HuH-7 (cell line): ENCODE data around the gene PFDN6.
"Not testable (repeated sequence)": the region's sequence is repeated elsewhere in the genome, so short reads cannot be mapped to it uniquely, and the experiment has no call there.

Source experiments
- DNase-seq: peaks from one replicate; pipeline ENCODE4 v3.0.0; 2011; ENCODE audit warnings: low spot score

The PFDN6 gene

DNA sequence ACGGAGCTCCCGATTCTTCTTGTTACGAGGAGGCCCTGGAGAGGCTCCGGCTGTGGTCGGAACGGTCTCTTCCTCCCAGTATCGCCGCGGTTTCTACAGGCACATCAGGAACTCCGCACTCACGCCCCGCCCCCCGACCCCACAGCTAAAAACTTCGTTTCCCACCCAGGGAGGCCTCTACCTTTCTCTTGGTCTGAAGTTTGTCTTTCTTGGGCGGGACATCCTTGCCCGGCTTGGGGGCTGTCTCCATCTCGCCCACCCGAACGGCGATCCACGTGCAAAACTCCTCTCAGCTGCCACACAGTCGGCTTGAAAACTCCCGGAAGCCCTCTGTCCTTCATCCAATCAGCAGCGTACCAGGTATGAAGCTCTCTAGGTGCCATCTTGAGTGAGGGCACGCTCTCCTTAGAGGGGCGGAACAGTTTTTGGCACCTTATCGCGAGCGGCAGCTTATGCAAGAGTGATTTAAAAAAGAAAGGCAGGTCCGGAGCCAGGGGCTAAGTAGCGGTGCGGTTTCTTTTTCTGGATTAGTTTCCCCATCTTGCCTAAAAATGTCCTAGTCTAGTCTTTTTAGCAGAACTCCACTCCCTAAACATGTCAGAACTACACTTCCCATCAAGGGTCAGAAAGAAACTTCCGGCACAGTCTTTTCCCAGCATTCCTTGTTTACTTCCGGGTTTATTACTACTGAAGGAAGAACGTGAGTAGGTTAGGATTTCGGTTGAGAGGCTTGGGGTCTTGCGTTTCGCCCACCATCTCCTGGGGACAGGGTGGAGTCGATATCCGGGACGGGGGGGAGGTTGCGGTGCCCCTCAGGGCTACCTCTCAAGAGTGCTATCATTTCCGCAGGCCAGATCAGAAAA is at the start of gene PFDN6, which contains the start of gene WDR46:
PFDN6 (plus strand) TSS at position 681 of the 863 bp plus-strand sequence. CDS start 256 bp downstream, outside the sequence.
WDR46 (minus strand) TSS at position 319 of the 863 bp plus-strand sequence; CDS start at position 250, 69 bp downstream.
- DNase-seq, result peak; percentile 89

DNA sequence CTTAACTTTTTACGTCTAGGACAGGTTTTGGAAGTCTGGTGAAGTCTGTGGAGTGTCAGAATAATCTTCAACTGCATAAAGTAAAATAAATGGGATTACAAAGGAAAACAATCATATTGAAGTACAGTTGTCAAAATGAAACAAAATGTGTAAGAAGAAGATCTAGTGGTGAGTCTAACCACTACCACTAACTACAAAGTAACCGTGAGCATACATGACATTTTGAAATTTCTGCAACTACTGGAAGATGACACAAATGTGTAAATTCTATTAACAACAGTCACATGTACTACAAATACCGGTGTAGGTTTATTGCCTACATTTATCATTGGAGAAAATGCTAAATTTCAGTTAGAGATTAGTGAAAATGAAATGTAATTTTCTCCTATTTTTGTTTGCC is 47.4 kb upstream of the PFDN6 start:
- no peak for DNase-seq

DNA sequence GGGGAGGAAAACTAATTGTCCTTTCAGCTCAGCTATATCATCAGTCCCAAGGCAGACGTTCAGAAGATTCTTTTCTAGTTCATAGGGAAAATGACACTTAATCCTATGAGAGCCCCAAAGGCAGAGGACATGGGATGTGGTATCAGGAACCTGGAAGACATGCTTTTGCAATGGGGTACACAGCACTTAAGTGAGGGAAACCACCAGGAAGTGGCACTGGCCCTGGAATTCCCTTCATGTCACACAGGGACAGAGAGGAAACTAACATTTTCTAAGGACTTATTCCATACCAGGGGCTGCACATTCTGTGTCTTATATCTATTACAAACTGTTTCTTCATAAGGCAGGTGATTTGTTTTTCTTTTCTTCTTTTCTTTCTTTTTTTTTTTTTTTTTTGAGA is 45.9 kb upstream of the PFDN6 start:
- DNase-seq, result no peak

DNA sequence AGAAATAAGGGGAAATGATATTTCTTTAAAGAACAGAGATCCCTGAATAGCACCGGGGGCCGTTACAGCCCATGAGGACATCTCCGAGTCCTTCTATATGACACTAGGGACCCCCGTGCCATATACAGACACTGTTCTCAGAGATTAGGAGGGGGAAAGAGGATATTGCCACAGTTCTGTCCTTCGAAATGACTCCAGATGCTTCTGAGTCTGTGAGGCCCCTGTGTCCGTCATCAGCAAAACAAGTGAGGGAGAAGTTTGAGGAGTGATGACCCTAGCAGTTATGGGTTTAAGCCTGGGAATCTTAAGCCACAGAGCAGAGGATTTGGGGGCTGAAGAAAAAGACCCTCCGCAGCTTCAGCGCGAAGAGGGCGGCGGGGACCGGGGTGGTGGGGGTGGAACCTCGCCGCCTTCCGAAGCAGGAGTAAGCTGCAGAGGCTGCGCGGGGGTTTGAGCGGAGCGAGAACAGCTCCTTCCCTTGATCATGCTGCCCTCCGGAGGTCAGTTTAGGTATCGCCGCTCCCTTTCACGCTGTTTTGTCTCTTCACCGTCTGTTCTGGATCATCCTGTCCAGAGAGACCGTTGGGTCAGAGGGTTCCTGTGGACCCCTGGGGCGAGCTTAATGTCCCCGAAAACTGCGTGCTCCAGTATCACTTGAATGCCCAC is 41.3 kb upstream of the PFDN6 start:
- peak; percentile 28 for DNase-seq

DNA sequence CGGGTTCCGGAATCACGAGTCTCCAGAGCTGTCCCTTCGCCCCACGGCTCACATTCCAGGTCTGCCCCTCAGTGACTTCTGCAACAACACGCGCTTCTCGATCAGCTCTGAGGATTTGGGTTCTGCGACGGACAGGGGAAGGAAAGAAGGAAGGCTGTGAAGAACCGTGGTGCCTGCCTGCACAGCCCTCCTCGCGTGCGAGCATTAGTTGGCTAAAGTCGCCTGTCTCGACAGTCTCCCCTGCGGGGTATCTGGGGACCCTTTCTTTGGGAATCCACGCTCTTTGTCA is 40.8 kb upstream of the PFDN6 start:
- no peak for DNase-seq

DNA sequence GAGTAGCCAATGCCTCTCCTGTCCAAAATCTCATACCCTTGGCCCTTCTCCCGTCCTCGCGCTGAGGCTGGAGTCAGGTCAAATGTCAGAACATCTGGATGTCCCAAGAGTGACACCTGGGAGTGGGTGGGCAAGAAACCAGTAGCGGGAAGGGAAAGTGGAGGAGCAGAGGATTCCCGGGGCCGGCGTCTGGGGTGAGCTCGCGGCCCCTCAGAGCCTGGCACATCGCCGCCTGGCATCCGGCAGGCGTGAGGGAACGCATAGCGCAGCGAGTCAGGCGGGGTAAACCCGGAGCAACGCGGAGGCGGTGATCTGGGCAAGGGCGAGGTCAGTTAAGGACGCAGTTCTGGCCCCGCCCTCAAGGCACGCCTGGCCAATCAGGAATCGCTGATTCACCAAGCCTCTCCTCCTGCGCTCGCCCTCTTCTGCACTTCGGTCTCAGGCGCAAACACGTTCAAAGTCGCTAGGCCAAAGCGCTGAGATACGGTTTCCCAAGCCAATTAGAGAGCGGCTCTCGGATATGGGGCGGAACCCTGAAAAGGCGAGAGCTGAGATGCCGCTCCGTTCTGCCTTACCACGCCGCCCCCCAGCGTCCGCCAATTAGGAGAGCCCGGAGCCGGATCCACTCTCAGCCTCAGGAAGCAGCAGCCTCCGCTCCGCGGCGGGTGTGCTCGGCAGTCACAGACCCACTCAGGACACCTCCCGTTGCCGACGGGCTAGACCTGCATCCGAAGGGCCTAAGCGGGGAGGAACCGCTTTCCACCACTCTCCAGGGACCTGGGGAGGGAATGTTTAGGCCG is 40.3 kb upstream of the PFDN6 start:
- DNase-seq, result peak; percentile 70

DNA sequence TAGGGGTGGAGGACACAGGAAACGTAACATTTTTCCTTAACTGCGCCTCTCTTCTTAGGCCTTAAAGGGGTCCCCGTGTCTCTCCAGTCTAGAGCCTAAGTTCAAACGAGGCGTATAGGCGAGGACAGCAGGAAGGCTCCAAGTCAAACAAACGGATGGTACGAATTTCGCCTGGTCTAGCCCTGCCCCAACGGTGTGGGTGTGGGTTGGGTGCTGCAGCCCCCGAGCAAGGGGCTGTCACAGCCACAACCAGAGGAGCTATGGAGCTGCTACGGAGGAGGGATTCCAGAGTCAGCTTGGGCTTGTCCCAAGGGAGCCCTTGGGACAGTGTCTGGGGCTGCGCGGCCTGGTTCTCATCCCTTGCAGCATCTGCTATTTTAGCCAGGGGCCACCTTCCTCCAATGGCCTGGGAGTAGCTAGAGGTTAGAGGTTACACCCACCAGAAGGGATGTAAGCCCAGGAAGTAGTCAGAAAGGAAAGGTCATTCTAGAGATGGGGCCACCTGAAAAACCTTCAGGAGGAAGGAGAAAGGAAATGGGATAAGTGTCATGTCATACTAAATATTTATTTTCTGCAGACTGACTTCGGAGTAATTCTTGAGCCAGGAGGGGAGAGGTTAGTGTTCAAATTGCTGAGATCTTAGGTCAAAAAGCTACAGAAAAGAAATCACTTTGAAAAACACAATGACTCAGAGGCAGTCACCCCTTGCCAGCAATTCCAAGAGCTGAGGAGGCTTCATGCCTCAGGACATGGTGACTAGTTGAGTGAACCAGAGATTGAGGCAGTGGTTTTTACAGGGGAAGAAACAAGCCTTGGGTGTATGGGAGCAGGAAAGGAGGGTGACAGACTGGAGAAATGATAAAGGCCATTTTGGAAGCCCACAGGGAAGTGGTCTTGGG is 39.4 kb upstream of the PFDN6 start:
- DNase-seq, result no peak

DNA sequence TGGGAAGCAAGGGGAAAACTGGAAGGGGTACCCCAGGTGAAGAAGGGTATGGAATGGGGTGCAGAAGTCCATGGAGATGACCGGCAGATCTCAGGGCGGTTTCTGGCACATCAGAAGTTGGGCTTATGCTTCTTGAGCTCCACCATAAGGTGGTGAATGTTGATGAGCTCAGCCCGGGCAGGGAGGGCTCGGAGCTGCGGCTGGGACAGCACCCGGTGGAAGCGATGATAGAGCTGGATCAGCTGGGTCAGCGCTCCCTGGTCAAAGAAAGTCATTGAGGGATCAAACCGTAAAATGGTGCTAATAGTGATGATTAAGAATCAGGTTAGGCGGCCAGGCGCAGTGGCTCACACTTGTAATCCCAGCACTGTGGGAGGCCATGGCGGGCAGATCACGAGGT is 38.7 kb upstream of the PFDN6 start:
- DNase-seq, result no peak

DNA sequence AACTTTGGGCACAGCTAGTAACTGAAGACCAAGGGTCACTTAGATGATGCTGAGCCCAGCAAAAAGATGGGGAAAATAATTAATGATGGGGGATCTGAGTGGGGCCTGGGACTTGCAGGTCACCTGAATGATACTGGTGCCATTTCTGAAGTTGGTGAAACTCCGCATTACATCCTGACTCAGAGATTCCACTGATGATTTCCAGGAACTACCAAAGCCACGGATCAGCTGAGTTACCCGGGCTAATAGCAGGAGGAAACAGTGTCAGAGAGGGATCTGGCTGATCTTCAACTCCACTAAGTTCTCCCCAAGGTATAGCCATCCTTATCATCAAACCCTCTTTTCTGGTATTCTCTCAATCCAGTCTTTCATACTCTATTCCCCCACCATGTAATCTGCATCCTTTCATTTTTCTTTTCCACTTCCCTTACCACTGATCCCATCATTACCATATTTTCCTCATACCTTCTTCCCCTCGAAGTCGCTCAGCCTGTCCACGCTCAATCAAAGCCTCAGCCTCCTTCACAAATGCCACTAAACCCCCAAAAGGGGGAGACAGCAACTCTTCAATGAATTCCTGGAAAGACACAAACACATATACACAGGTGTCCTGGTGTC is 37.9 kb upstream of the PFDN6 start:
- no peak for DNase-seq

DNA sequence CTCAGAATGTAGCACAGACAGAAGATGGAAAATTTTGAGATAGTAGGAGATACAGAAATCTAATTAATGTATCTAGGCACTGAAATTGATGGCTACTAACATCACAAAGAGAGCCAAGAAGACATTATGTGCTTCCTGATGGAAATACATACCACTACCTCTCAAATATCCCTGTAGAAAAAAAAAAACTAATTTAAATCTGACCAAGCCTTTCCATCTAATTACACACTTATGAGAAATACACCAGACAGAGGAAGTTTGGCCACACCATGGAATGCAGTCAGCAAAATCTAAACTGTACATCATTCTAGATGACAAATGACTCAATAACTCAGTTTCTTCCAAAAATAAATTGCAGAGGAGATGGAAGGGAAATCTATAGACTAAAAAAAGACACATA is 36.6 kb upstream of the PFDN6 start:
- no peak for DNase-seq

DNA sequence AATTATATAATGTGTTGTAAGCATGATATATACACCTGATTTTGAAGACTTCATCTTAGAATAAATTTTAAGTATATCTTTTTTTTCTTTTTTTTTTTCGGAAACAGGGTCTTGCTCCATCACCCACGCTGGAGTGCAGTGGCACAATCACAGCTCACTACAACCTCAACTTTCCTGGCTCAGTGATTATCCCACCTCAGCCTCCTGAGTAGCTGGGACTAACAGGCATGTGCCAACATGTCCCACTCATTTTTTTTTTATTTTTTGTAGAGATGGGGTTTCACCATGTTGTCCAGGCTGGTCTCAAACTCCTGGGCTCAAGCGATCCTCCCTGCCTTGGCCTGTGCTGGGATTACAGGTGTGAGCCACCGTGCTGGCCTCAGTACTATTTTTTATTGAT is 34.8 kb upstream of the PFDN6 start:
- DNase-seq, result no peak

DNA sequence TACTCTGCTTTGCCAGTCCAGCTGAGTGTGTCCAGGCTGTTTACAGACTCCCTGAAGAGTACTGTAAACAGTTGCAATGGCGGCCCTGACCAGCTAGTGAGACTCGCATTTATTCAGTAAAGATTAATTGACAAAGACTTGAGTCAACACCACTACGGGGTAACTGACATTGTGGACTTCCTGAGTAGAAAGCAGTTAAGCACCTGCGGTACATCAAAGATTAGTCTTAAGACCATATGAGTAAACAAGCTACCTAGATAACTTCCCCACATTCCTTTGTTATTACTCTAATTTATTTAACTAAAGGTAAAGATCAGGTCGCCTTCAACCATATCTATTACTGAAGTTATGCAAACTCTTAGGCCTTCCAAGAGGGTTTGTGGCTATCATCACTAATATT is 30.4 kb upstream of the PFDN6 start:
- no peak for DNase-seq

DNA sequence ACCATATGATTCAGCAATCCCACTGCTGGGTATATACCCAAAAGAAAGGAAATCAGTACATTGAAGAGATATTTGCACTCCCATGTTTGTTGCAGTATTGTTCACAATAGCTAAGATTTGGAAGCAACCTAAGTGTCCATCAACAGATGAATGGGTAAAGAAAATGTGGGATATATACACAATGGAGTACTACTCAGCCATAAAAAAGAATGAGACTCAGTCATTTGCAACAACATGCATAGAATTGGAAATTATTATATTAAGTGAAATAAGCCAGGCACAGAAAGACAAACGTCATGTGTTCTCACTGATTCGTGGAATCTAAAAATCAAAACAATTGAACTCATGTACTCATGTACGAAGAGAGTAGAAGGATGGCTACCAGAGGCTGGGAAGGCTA is 26.9 kb upstream of the PFDN6 start:
- DNase-seq, result not testable (repeated sequence)

DNA sequence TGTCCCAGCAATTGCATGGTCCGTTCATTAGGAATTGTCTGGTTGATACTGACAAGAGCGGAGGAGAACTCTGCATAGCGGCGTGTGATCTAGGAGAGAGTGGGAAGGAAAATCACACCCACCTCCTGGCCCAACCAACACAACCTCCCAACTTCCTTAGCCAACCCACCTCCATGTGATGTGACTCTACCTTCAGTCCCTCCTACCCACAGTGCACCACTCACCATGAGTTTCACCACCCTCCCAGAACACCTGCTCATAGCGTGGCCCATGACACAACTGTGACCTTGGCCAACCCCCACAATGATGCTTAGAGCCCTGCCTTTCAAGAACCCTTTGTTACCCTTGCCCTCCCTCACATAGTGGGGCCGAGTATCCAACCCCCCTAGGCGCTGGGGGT is 25.4 kb upstream of the PFDN6 start:
- DNase-seq, result no peak

DNA sequence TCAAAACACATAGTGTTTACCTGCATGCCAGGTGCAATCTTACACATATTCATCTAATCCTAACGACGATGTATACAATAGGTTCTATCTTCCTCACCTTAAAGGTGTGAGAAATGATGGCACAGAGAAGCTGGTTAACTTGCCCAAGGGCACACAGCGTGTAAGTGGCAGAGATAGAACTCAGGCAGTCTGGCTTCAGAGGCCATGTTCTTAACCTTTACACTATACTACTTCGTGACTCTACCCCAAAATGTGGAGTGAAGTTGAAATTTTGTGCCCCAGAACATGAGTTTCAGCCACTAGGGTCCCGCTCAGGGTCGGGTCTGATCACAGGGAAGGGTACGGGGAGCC is 18.3 kb upstream of the PFDN6 start:
- DNase-seq, result no peak

DNA sequence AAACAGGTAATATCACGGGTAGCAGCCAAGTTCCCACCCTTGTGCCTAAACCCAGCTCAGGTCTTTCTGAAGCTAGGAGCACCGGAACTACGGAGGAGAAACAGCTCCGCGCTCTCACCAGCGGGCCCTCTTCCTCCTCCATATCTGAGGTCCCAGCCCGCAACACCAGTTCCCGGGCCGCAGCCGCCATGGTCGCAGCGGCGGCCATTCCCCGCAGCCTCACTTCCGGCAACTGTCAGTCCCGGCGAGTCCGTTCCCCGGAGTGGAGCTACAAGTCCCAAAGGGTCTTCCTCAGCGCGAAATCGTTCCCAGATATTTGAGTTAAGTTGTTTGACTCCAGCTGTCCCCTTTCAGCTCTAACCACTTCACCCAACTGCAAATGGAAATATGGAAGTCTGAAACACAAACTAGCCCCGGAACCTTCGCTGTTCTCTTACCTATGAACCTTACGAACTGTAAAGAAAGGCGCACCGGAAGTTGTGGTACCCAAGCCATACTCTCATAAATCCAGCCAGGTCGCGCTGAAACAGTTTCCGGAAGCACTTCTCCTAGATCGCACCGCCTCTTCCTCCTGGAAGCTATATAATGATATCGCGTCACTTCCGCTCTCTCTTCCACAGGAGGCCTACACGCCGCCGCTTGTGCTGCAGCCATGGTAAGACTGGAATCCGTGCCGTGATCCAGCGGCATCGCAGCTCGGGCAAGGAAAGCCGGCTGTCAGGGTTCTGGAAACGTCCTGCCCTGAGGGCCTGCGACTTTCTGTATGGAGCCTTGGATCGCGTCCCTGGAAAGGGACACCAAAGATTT is 17.7 kb upstream of the PFDN6 start, which contains the start of the genes RPS18 and VPS52:
RPS18 (plus strand) TSS at position 608 of the 807 bp plus-strand sequence; CDS start at position 653, 45 bp downstream.
VPS52 (minus strand) TSS at position 409 of the 807 bp plus-strand sequence; CDS start at position 208, 201 bp downstream.
- peak; percentile 77 for DNase-seq

DNA sequence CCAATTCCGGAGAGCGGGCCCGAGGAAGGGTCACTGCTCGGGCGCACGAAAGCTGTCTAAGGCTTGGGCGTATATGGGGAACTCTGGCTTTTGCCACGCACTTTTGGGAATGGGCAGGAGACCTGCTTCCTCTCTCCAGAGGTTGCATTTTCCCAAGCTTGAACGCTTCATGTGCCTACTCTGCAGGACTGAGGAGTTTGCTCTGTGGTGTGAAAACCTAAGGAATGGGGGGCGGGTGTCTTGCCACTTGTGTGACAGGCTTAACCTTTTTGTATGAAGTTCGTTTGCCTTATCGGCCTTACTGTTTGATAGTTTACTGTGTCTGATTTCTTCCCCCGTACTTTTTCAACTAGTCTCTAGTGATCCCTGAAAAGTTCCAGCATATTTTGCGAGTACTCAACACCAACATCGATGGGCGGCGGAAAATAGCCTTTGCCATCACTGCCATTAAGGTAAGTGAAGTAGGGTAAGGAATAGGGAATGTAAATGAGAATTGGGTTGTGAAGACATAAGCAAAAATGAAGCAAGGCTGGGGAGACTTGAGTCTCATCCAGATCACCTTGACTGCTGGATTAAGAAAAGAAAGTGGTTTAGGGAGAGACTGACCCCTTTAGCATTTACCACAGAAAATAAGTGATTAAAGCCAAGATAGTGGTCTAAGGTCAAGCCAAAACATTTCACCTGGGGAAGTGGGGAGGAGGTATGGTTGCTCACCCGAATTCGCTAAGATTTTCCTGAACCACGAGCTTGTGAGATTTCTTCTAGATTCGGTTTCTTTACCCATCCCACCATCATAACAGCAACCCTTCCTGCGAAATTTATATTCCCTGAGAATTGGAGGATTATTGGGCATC is 16.9 kb upstream of the PFDN6 start:
- no peak for DNase-seq

DNA sequence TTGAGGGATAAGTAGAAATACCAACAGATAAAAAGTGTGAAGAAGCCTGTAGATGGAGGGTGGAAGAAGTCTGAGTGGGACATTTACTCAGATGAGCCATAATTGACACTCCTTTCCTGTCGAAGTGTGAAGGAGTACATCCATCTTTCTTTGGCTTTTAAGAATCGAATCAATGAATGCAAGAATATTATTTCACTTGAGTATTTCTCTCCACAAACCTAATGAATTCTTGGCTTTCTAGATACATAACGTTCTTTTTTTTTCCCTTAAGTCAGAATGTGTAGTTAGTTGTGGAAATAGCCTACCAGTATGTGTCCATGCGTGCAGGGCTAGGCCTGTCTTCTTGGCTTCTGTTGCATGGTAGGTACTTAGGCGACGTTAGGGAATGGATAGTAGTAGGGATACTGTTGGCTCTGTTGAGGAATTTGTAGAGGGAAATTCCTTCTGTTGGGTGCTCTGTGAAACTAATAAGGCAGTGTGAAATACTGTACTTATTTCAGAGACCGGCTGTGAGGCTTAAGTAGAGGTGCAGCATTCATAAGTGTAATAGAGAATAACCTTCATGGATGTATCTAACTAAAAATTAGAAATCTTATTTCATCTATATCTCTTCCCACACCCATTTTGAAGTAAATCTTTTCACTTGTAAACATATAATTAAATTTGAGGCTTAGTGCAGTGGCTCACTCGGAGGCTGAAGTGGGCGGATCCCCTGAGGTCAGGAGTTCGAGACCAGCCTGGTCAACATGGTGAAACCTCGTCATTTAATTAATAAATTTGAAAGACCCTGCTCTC is 16.1 kb upstream of the PFDN6 start:
- DNase-seq, result no peak
